ENCODE data around the gene FAM151A.
"Not testable (repeated sequence)": the region's sequence is repeated elsewhere in the genome, so short reads cannot be mapped to it uniquely, and the experiment has no call there.

Gene FAM151A

GRCh38 chr1:54636461-54637446 lies 13.4 kb upstream of the FAM151A start:
- not testable (repeated sequence) for DNase-seq

GRCh38 chr1:54635804-54636203 lies 12.5 kb upstream of the FAM151A start:
- not testable (repeated sequence) for DNase-seq

- DNase-seq, result no peak
Measured at GRCh38 chr1:54627196-54627595, 3.9 kb upstream of the FAM151A start.

GRCh38 chr1:54624466-54625464 lies 1.4 kb upstream of the FAM151A start:
- DNase-seq, result no peak

GRCh38 chr1:54619749-54620148 lies 3.6 kb downstream of the FAM151A start:
- no peak for DNase-seq

GRCh38 chr1:54615531-54616279 lies 7.6 kb downstream of the FAM151A start:
- no peak for DNase-seq

GRCh38 chr1:54614563-54614962 lies 8.8 kb downstream of the FAM151A start:
- DNase-seq, result no peak

GRCh38 chr1:54614024-54614423 lies 9.3 kb downstream of the FAM151A start:
- DNase-seq, result no peak

- no peak for DNase-seq
Measured at GRCh38 chr1:54611621-54612020, 11.7 kb downstream of the FAM151A start.

GRCh38 chr1:54610601-54611580 lies 12.4 kb downstream of the FAM151A start:
- no peak for DNase-seq

- DNase-seq, result no peak
Measured at GRCh38 chr1:54610048-54610447, 13.3 kb downstream of the FAM151A start.

GRCh38 chr1:54609301-54609921 lies 13.9 kb downstream of the FAM151A start:
- no peak for DNase-seq

- no peak for DNase-seq
Measured at GRCh38 chr1:54608566-54609230, 14.6 kb downstream of the FAM151A start.

GRCh38 chr1:54607821-54608565 lies 15.3 kb downstream of the FAM151A start:
- DNase-seq, result no peak

GRCh38 chr1:54606990-54607325 lies 16.4 kb downstream of the FAM151A start:
- no peak for DNase-seq

GRCh38 chr1:54606096-54606989 lies 17.0 kb downstream of the FAM151A start:
- DNase-seq, result no peak

GRCh38 chr1:54604572-54605370 lies 18.6 kb downstream of the FAM151A start:
- no peak for DNase-seq

- DNase-seq, result no peak
Measured at GRCh38 chr1:54604051-54604450, 19.3 kb downstream of the FAM151A start.

Data from activated CD8-positive, alpha-beta memory T cell treated with anti-CD3 and anti-CD28 coated beads, Interleukin-2, amount 50 U/mL, for 4 hours (primary cell).